Neural cell (in vitro differentiated cells): Measurements from ENCODE around the gene UBAP2L. TPM values are rescaled to one million over a fixed set of nuclear protein-coding genes. Genes with fewer than 3 reads are reported as not detected.

ENCODE experiments used
- H2AFZ ChIP-seq: fragments of 200-600, 300-800 bp; sonication (generic), shearing (Covaris generic); 2 replicates; pipeline ENCODE4 v1.6.0; 2014; ENCODE audit warnings: low read depth, mild to moderate bottlenecking, antibody characterized with exemption, low read length, moderate library complexity
- H3F3A ChIP-seq: fragments of 200-600 bp; shearing (Covaris generic); 2 replicates; pipeline ENCODE4 v1.6.1; 2016; ENCODE audit warnings: mild to moderate bottlenecking, moderate library complexity, mixed read lengths, antibody characterized with exemption, low read length; ENCODE audit not compliant: insufficient read depth, poor library complexity, severe bottlenecking
- H3K27ac ChIP-seq: fragments of 200-600, 300-800 bp; sonication (generic), shearing (Covaris generic); 2 replicates; pipeline ENCODE4 v1.5.1; 2014; ENCODE audit warnings: mild to moderate bottlenecking, low read length, moderate library complexity
- H3K27me3 ChIP-seq: fragments of 300-800, 200-600 bp; sonication (generic), shearing (Covaris generic); 2 replicates; pipeline ENCODE4 v1.6.0; 2014; ENCODE audit warnings: mild to moderate bottlenecking, low read depth, low read length, moderate library complexity; ENCODE audit not compliant: insufficient read depth
- H3K36me3 ChIP-seq: fragments of 300-800, 200-600 bp; sonication (generic), shearing (Covaris generic); 2 replicates; pipeline ENCODE4 v1.5.1; 2014; ENCODE audit warnings: mild to moderate bottlenecking, antibody characterized with exemption, low read length, moderate library complexity; ENCODE audit not compliant: insufficient read depth
- H3K4me2 ChIP-seq: fragments of 300-800, 200-600 bp; sonication (generic), shearing (Covaris generic); 2 replicates; pipeline ENCODE4 v1.6.0; 2014; ENCODE audit warnings: mild to moderate bottlenecking, low read length
- H3K4me3 ChIP-seq: fragments of 300-800, 200-600 bp; sonication (generic), shearing (Covaris generic); 2 replicates; pipeline ENCODE4 v1.5.1; 2014; ENCODE audit warnings: mild to moderate bottlenecking, low read length, moderate library complexity
- H3K79me2 ChIP-seq: fragments of 200-600 bp; shearing (Covaris generic); replicated peaks from 2 replicates; pipeline ENCODE4 v1.6.0; 2014; ENCODE audit warnings: mild to moderate bottlenecking, low read length, moderate library complexity; ENCODE audit not compliant: insufficient read depth
- H3K9ac ChIP-seq: fragments of 300-800, 200-600 bp; sonication (generic), shearing (Covaris generic); 2 replicates; pipeline ENCODE4 v1.6.1; 2016; ENCODE audit warnings: mild to moderate bottlenecking, low read length, mixed read lengths
- H3K9me2 ChIP-seq: fragments of 200-600 bp; shearing (Covaris generic); 2 replicates; pipeline ENCODE4 v1.6.1; 2016; ENCODE audit warnings: mild to moderate bottlenecking, low read length, mixed read lengths; ENCODE audit not compliant: insufficient read depth
- H3K9me3 ChIP-seq: fragments of 200-600, 300-800 bp; sonication (generic), shearing (Covaris generic); 2 replicates; pipeline ENCODE4 v1.6.1; 2016; ENCODE audit warnings: mild to moderate bottlenecking, mixed run types, low read length, moderate library complexity, mixed read lengths
- H4K20me1 ChIP-seq: fragments of 200-600 bp; shearing (Covaris generic); 2 replicates; pipeline ENCODE4 v1.6.1; 2016; ENCODE audit warnings: mild to moderate bottlenecking, mixed run types; ENCODE audit not compliant: insufficient read depth
- CTCF ChIP-seq: fragments of 450-650 bp; IDR thresholded peaks from 2 replicates; pipeline ENCODE4 v1.5.1; 2014; ENCODE audit warnings: antibody characterized with exemption, mild to moderate bottlenecking, moderate library complexity; ENCODE audit not compliant: poor library complexity, severe bottlenecking
- EP300 ChIP-seq: fragments of 450-650 bp; conservative IDR thresholded peaks from 2 replicates; pipeline ENCODE4 v1.6.1; 2014; ENCODE audit warnings: antibody characterized with exemption, mild to moderate bottlenecking, moderate library complexity; ENCODE audit not compliant: poor library complexity, severe bottlenecking
- EZH2 ChIP-seq: fragments of 200-600, 300-800 bp; shearing (Covaris generic), sonication (generic); IDR thresholded peaks from 2 replicates; pipeline ENCODE4 v1.6.1; 2014; ENCODE audit warnings: antibody characterized with exemption, low read length, borderline replicate concordance, mild to moderate bottlenecking; ENCODE audit not compliant: insufficient read depth, poor library complexity, severe bottlenecking
- MXI1 ChIP-seq: fragments of 450-650 bp; conservative IDR thresholded peaks from 2 replicates; pipeline ENCODE4 v1.6.1; 2014; ENCODE audit warnings: antibody characterized with exemption, mild to moderate bottlenecking; ENCODE audit not compliant: poor library complexity, severe bottlenecking
- POLR2AphosphoS5 ChIP-seq: IDR thresholded peaks from 2 replicates; pipeline ENCODE4 v1.6.1; 2012
- RAD21 ChIP-seq: fragments of 450-650 bp; conservative IDR thresholded peaks from 2 replicates; pipeline ENCODE4 v1.6.1; 2014; ENCODE audit warnings: antibody characterized with exemption, mild to moderate bottlenecking, moderate library complexity
- REST ChIP-seq: IDR thresholded peaks from 2 replicates; pipeline ENCODE4 v1.6.1; 2012; ENCODE audit warnings: borderline replicate concordance
- SMC3 ChIP-seq: fragments of 450-650 bp; conservative IDR thresholded peaks from 2 replicates; pipeline ENCODE4 v1.6.1; 2014; ENCODE audit warnings: antibody characterized with exemption, mild to moderate bottlenecking, moderate library complexity; ENCODE audit not compliant: poor library complexity
- TAF1 ChIP-seq: IDR thresholded peaks from 2 replicates; pipeline ENCODE4 v1.6.1; 2012; ENCODE audit warnings: low read depth
- polyA plus RNA-seq: library from polyadenylated mRNA; depleted of rRNA; stranded (reverse); fragments of >200 nt; gene quantifications from 2 replicates; pipeline ENCODE4 v1.2.3, GENCODE V29; 2014

Gene UBAP2L
- polyA plus RNA-seq, 1 donor from 2014 or later, result 44.7 TPM

GRCh38 chr1:154272217-154272998 is 51.7 kb downstream of the UBAP2L start, which contains the start of gene HAX1:
Gene HAX1 (plus strand): TSS chr1:154272629. CDS start chr1:154272724, 95 bp downstream.
- H3K9ac ChIP-seq, result peak within 1 kb of the TSS; percentile 75
- H3K4me3 ChIP-seq, result peak within 1 kb of the TSS; percentile 76
- peak within 1 kb of the TSS; percentile 68 for H3K27ac ChIP-seq
- no peaks in the 10 kb centered on the region for H3K36me3 ChIP-seq
- no peaks in the 10 kb centered on the region for H3K9me2 ChIP-seq
- H3F3A ChIP-seq, result no peaks in the 10 kb centered on the region
- H3K79me2 ChIP-seq, result peaks cover 7% of the 10 kb centered on the region
- H4K20me1 ChIP-seq, result no peaks in the 10 kb centered on the region
- peak; percentile 58 for TF ChIP-seq TAF1
- TF ChIP-seq EP300, result peak; percentile 49
- peak; percentile 79 for TF ChIP-seq SMC3
- peak; percentile 60 for TF ChIP-seq POLR2AphosphoS5
- TF ChIP-seq RAD21, result peak; percentile 85
- no peak for TF ChIP-seq EZH2
- peak; percentile 77 for TF ChIP-seq REST
- TF ChIP-seq MXI1, result peak; percentile 84
- TF ChIP-seq CTCF, result peak; percentile 98
- H2AFZ ChIP-seq, result peak within 1 kb of the TSS; percentile 81
- H3K4me2 ChIP-seq, result peak within 1 kb of the TSS; percentile 93
- H3K27me3 ChIP-seq, result no peaks in the 10 kb centered on the region
- no peaks in the 10 kb centered on the region for H3K9me3 ChIP-seq

GRCh38 chr1:154272999-154273563 is 52.3 kb downstream of the UBAP2L start:
- Histone ChIP-seq H3K9ac (peak overlapping the region; percentile 75), H3K9me2 (no peaks in the 10 kb centered on the region), H3K27me3 (no peaks in the 10 kb centered on the region), H4K20me1 (no peaks in the 10 kb centered on the region), H3F3A (no peaks in the 10 kb centered on the region), H3K27ac (peak overlapping the region; percentile 68), H3K4me3 (peak overlapping the region; percentile 76), H3K9me3 (no peaks in the 10 kb centered on the region), H3K79me2 (peaks cover 7% of the 10 kb centered on the region), H3K36me3 (no peaks in the 10 kb centered on the region), H2AFZ (peak overlapping the region; percentile 81), H3K4me2 (peak overlapping the region; percentile 93)
- TF ChIP-seq EZH2 (no peak), TAF1 (no peak), REST (no peak), SMC3 (no peak), CTCF (no peak)
